Stimulated activated naive CD8-positive, alpha-beta T cell treated with anti-CD3 and anti-CD28 coated beads, Interleukin-15, Interleukin-2, amounts not matched to agents 100 ng/mL and 50 ng/mL, for 24 hours (primary cell): ENCODE measurements around the gene RTP1.

Experiments
- H3K27ac Mint-ChIP-seq: one replicate; pipeline ENCODE4 v1.8.0; 2021; ENCODE audit warnings: mild to moderate bottlenecking, mixed read lengths
- H3K27me3 Mint-ChIP-seq: one replicate; pipeline ENCODE4 v1.8.0; 2021; ENCODE audit warnings: mixed read lengths
- H3K36me3 Mint-ChIP-seq: one replicate; pipeline ENCODE4 v1.8.0; 2021; ENCODE audit warnings: low read depth, mixed read lengths
- H3K4me1 Mint-ChIP-seq: one replicate; pipeline ENCODE4 v1.8.0; 2021; ENCODE audit warnings: low read depth, mixed read lengths
- H3K4me3 Mint-ChIP-seq: one replicate; pipeline ENCODE4 v1.8.0; 2021; ENCODE audit warnings: mild to moderate bottlenecking, mixed read lengths
- H3K9me3 Mint-ChIP-seq: one replicate; pipeline ENCODE4 v1.8.0; 2021; ENCODE audit warnings: mixed read lengths

Gene RTP1

GRCh38 chr3:187243933-187244524 is 46.7 kb downstream of the RTP1 start:
- Mint-ChIP-seq H3K36me3 (no peaks in the 10 kb centered on the region), H3K27me3 (peaks cover 12% of the 10 kb centered on the region), H3K4me1 (peaks cover 5% of the 10 kb centered on the region), H3K27ac (no peak overlapping the region), H3K4me3 (no peak overlapping the region), H3K9me3 (peaks cover 4% of the 10 kb centered on the region)

GRCh38 chr3:187247398-187247797 is 50.1 kb downstream of the RTP1 start:
- Mint-ChIP-seq H3K4me1 (peaks cover 5% of the 10 kb centered on the region), H3K4me3 (no peak overlapping the region), H3K9me3 (no peaks in the 10 kb centered on the region), H3K36me3 (no peaks in the 10 kb centered on the region), H3K27ac (no peak overlapping the region), H3K27me3 (peaks cover 15% of the 10 kb centered on the region)
